ENCODE results near the gene STK36.

Gene STK36

DNA sequence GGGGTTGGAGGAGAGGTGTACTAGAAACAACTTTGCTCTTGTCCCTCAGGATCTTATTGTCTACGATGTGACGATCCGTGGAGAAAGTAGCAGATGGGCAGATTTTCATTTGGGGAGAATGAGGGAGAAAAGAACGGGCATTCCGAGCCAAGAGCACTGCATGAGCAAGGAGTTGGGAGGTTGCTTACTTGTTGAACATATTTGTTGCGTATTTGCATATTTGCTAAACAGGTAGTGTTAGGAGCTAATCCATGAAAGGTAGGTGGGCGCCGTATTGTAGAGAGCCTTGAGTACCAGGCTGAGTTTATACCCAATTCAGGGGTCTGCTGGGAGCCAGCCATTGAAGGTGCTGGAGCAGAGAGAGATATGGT, 11.9 kb upstream of the STK36 start:
- no peak for DNase-seq (ENCODE audit: low read depth)

DNA sequence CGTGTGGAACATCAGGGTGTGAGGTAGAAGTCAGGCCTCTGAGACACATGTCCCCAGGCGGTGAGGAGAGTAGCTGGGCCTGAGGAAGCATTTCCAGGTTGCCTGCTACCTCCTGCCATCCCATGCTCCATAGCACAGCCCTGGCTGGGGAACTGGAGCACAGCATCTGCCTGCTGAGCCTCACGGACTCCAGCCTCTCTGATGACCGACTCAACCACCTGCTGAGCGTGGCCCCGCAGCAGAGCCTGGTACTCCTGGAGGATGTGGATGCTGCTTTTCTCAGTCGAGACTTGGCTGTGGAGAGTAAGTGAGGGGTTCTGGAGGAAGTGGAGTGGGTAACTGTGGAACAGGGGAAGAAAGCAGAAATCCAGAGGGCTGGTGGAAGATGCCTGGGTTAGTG, 9.5 kb upstream of the STK36 start:
- DNase-seq (ENCODE audit: low read depth): no peak

DNA sequence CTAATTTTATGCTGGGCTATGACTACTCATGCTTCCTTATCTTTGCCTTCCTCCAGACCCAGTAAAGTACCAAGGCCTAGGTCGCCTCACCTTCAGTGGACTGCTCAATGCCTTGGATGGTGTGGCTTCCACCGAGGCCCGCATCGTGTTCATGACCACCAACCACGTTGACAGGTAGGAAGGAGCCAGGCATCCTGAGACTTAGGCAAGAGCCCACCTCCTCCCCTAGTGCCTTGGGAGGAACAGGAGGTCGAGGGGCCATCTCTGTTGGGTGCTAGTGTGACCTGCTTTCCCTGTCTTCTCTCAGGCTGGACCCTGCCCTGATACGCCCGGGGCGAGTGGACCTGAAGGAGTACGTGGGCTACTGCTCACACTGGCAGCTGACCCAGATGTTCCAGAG, 9.1 kb upstream of the STK36 start:
- DNase-seq (ENCODE audit: low read depth): no peak

DNA sequence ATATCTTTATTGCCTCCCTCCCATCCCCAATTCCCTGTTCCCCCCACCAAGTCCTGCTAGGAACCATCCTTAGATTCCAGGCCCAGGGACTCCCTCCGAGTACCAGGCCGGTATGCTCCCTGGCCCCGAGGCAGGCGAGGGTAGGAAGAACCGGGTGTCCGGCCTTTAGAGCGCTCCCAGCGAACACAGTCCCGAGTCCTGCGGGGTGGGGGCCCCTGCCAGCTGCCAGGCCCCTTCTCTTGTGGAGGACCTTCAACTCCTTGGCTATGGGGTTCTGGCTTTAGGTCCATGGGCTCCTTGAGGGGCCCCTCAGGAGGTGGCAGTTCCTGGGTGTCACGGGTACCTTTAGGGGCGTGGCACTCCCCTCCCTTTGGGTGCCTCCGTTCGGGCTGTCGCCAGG, 8.0 kb upstream of the STK36 start:
- no peak for DNase-seq (ENCODE audit: low read depth)

DNA sequence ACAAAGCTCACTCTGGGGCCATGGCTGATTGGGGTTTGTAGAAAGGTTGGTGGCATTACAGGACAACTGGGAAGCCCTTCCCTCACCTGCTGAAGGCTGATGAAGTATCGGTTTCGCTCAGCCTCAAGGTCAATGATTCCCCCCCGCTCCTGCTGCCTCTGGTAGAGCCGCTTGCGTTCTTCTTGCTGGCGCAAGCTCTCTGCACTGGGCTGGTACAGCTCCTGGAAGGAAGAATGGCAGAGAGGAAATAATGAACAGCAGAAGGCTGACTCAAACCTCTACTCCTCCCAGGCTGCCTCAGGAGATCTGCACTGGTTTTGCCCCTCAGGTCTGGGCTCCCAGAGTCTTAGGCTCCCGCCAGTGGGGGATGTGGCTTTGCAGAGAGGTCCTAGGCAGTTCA, 7.2 kb upstream of the STK36 start:
- no peak for DNase-seq (ENCODE audit: low read depth)

DNA sequence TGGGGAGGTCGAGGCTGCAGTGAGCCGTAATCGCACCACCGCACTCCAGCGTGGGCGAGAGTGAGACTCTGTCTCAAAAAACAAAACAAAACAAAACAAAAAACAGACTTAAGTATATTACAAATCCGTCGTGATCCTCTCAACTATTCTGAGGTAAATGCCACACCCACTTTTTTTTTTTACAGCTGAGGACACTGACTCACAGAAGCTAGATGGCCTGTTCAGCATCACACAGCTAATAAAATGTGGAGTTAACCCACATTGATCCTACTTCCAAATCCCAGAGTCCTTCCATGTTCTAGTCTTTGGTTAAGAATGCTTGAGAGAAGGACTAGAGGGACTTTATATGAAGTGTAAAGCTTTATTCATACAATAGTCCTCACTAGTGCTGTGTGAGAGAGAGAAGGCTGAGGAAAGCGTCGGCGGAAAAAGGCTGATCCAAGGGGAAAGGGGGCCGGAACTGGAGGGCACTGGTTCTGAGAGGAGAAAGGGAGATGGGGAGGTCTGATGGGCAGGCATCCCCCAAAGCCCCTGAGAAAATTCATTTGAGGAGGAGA, 711 bp upstream of the STK36 start:
- no peak for DNase-seq (ENCODE audit: low read depth)

DNA sequence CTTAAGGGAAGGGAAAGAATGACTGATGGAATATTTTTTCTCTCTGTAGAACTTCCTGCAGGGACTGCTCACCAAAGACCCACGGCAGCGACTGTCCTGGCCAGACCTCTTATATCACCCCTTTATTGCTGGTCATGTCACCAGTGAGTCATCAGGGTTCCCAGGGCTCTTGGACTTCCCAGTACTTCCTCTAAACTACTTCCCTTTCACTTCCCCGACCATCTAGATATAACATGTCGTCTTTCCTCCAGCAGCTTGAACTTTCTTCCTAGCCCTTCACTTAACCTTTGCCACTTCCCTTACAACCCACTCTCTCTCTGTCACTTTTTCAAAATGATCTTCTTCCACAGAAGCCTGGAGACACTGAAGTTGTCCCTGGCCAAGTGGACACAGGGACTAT, 7.2 kb downstream of the STK36 start:
- DNase-seq (ENCODE audit: low read depth): no peak

DNA sequence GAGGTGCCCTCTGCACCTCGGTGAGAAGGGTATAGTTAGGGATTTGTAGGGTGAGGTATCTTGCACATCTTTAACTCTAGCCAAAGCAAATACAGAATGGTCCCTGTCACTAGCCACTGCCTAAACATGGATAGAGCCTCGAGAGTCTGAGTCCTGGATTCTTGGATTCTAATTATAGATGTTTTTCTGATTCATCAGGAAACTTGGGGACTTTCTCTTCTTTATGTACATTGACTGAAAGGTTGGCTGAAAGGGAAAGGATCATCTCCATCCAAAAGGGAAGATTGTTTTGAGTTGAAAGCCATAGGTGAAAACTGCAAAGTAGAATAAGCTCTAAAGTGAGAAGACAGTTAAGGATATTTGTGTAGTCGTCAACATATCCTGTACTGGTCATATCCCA, 8.2 kb downstream of the STK36 start:
- DNase-seq (ENCODE audit: low read depth): no peak

DNA sequence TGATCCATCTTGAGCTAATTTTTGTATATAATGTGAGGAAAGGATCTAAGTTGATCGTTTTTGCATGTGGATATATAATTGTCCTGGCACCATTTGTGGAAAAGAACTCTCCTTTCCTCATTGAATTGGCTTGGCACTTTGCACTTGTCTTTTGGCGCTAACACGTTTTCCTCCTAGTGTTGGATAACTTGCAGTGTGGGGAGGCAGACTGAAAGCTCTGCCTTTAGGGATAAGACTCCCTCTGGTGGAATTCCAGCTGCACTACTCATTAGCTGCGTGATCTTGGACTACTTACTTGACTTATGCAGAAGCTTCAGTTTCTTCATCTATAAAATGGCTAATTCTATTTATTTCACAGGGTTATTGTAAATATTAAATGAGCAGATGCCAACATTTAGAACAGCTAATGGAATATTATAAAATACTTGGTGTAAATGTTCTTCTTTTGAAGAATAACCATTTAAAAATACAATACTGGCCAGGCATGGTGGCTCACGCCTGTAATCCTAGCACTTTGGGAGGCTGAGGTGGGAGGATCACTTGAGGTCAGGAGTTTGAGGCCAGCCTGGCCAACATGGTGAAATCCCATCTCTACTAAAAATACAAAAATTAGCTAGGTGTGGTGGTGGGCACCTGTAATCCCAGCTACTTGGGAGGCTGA, 15.6 kb downstream of the STK36 start:
- DNase-seq (ENCODE audit: low read depth): peak; percentile 61

DNA sequence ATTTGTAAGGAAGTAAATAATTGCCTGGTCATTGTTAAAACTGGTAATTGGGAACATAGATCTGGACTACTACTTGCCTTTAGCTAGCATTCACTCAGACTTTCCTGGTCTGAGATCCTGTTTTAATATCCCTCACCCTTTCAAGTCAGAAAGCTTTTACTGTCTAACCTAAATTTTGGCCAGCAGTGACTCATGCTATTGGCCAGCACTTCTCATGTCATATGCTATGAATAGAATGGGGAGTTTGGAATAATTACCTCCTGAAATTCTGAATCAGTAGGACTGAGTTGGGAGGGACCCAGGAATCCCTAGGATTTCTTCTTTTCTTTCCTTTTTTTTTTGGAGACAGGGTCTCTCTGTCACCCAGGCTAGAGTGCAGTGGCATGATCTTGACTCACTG, 19.3 kb downstream of the STK36 start:
- peak; percentile 39 for DNase-seq (ENCODE audit: low read depth)

DNA sequence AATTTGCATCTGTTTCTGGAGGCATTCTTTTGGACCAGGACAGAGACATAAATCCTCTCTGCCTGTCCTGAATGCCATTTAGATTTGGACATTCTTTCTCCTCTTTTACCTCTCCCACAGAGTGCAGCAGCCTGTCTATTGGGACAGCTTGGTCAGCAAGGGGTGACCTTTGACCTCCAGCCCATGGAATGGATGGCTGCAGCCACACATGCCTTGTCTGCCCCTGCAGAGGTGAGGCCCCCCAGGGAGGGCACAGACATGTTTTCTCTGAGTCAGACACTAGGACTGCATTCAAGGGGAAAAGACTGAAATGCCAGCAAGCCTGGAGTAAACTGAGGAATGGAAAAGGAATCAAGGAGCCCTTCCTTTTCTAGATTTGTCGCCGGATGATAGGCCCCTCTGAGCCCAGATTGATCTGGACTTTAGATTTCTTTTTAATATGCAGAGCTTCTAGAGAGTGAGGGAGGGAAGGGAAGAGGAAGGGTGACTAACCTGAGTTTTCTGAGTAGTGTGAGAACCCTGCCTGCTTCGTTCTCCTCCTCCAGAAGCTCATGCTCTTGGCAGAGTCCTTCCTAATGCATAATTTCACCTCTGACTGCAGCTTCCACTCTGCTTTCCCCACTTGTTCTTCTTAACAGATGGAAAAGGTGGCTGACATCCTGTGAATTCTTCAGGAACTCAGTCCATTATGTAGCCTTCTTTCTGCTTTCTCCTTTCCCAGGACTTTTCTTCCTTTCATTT, 22.7 kb downstream of the STK36 start:
- no peak for DNase-seq (ENCODE audit: low read depth)

DNA sequence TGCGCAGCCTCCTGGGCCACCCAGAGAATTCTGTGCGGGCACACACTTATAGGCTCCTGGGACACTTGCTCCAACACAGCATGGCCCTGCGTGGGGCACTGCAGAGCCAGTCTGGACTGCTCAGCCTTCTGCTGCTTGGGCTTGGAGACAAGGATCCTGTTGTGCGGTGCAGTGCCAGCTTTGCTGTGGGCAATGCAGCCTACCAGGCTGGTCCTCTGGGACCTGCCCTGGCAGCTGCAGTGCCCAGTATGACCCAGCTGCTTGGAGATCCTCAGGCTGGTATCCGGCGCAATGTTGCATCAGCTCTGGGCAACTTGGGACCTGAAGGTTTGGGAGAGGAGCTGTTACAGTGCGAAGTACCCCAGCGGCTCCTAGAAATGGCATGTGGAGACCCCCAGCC, 27.0 kb downstream of the STK36 start:
- DNase-seq (ENCODE audit: low read depth): no peak

DNA sequence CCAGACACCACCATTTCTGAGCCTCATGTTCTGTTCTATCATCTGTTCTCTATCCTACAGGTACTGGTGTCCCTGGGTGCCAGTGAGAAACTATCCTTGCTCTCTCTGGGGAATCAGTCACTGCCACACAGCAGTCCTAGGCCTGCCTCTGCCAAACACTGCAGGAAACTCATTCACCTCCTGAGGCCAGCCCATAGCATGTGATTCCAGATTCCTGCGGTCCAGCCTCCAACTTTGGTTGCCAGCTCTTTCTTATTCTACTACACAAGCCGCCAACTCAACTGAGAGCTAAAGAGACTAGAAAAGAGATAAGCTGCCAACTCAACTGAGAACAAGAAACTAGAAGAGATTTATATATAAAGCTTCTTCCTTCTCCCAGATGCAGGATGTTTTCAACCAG, 29.9 kb downstream of the STK36 start:
- no peak for DNase-seq (ENCODE audit: low read depth)

DNA sequence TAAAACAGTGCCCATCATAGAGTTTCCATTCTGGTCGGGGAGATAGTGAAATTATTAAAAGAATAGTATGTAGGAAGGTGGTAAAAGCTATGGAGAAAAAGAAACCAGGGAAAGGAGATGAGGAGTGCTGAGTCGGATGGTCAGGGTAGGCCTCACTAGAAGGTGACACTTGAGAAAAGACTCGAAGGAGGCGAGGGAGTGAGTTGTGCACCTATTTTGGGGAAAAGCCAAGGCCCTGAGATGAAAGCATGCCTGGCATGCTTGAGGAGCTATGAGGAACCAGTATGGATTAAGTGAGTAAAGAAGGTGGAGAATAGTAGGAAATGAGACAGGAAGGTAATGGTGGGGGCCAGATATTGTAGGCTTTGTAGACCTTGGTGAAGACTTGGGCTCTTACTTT, 31.5 kb downstream of the STK36 start:
- no peak for DNase-seq (ENCODE audit: low read depth)

DNA sequence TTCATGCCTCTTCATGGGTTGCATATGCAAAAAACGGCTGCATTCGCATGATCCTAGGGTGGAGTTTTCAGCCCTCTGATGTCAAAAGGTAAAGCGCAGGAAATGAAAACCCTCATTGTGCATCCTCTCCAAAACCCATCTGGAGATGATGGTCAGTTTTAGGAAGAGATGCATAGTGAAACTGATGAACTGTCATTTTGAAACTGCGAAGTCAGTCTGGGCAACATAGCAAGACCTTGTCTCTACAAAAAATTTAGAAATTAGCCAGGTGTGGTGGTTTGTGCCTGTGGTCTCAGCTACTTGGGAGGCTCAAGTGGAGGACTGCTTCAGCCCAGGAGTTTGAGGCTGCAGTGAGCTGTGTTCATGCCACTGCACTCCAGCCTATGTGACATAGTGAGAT, 36.2 kb downstream of the STK36 start:
- DNase-seq (ENCODE audit: low read depth): no peak

DNA sequence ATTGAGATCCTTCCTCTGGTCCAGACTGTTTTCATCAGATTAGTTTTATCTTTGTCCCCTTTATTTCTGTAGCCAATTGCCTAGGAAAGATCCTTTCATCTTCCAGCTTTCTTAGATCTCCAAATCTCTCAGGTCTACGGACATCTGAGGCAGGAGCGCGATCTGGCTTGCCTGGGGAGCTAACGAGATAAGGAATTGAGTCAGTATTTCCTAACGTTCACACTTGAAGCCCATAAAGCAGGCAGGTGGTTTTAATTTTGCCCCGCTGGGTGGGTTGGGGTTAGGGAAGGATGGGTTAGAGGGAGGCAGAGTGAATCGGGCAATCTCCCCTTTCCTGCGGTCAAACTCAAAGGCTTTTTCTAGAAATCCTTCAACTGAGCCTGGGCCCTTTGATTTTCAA, 38.0 kb downstream of the STK36 start:
- DNase-seq (ENCODE audit: low read depth): no peak

DNA sequence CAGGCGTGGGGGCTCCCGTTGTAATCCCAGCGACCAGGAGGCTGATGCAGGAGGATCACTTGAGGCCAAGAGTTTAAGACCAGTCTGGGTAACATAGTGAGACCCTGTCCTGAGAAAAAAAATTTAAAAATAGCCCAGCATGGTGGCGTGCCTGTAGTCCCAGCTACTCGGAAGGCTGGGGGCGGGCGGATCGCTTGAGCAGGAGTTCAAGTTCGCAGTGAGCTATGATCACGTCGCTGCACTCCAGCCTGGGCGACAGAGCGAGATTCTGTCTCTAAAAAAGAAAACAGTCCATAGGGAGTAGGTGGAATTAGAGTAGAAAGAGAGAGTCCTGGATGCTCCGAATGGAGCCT, 38.4 kb downstream of the STK36 start:
- DNase-seq (ENCODE audit: low read depth): no peak

DNA sequence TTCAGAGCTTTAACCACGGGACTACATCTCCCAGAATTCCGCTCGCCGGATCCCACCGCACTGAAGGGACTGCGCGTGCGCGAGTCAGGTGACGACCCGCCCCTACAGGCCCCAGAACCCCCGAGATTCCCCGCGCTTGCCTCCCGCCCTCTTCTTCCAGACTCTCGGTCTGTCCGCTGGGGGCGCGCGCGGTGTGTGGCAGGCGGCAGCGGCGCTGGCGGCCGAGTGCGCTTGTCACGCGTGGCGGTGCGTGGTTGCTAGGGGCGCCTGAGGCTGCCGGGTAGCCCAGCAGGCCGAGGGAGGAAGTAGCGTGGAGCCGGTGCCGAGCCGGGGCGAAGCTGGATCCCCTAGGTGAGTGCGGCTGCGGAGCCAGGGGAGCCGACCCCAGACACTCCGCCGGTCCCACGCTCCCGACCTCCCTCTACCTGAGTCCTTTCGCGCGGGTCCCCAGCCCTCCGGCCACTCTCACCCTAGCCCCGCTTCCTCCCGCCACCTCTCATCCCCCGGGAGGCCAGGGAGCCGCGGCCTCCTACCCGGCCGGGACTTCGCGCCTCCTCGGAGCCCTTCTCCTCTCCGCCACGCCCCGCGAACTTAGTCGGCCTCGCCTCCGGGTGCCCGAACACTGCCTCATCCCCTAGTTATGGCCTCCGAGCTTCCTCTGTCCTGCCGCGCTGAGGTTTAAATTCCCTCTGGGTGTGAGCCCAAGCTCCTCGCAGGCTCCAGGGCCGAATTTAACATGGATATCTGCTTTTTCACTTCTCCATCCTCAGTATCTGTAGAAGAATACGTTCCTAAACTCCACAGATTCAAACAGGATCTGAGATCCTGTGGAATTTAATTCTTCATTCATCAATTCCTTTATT, 39.0 kb downstream of the STK36 start, which contains the start of gene TTLL4:
Gene TTLL4 (plus strand): TSS at position 149 of the 863 bp plus-strand sequence. CDS start 26,842 bp downstream, outside the sequence.
- peak; percentile 91 for DNase-seq (ENCODE audit: low read depth)

DNA sequence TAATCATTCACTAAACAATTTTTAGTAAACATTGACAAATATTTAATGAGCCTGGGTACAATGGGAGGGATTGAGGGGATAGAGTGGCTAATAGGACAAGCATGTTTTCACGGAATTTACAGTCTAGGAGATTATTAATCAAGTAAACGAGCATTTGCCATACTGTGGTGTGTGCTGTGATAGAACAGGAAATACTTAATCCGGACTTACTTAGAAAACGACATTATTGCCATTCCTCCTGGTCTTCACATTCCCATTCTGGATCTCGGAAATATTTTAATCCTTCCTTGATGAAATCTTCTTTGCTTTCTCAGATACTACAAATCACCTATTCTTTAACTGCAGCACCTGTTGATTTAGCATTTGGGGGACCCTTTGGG, 39.7 kb downstream of the STK36 start:
- DNase-seq (ENCODE audit: low read depth): no peak

DNA sequence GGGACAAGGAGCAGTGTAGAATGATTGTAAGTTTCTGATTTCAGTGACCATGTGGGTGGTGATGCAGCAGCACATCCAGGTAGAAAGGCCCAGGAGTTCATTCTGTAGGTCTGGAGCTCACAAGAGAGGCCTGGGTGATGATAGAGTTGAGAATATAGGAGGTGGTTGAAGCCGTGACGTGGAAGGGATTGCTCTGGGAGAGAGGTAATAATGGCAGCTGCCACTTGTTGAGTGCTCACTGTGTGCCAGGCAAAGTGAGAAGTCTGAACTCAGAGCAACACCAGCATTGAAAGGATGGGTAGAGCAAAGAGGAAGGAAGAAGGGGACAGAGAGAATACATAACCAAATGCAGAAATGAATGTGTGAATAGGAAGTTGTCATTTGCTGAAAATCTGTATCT, 42.0 kb downstream of the STK36 start:
- DNase-seq (ENCODE audit: low read depth): no peak

DNA sequence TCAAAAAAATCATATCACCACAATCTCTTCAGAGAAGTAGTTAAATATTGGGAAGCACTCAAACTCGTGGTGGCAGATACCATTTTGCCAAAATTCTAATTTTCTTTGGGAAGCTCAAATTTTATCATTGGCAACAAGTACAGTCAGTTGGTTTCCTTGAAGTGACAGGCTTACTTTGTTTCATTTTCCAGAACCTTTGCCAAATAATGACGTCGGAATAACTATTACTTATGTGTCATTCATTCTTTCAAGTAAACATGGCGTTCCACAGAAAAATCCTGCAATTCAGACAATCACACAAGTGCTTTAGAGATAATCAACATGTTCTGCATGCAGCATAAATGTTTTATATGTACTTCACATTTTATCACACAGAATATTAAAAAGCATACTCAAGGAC, 44.2 kb downstream of the STK36 start:
- DNase-seq (ENCODE audit: low read depth): no peak

DNA sequence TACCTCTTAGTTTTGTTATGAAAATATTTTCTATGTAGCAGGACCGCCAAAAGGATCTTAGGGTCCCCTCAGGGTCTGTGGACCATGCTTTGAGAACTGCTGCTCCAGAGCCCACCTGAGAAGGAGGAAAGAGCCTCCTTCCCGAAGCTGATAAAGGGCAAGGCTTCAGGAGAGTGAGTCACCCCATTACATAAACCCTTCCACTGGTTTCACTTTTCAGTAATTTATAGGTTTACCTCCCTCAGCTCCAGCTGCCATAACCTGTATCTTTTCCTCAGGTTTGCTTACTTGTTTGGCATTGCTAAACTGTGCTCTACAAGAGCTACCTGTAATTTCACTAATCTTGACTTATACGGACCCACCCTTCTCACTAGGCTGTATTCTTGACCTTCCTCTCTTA, 45.4 kb downstream of the STK36 start:
- DNase-seq (ENCODE audit: low read depth): no peak

DNA sequence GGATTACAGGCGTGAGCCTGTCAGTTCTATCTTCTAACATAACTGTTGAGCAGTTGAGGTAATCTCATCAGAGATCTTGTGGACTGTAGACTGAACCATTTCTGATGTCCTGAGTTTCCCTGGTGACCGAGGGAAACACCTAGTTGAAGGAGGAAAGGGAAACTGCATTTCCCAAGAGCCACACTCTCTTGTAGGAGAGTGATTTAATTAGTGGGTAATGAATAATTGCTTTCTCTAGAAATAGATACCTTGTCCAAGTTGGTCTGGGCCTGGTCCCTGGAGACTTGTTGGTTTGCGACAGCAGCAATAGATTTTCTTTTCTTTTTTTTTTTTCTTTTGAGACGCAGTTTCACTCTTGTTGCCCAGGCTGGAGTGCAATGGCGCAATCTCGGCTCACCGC, 46.2 kb downstream of the STK36 start:
- no peak for DNase-seq (ENCODE audit: low read depth)
